Stimulated activated effector memory CD8-positive, alpha-beta T cell treated with anti-CD3 and anti-CD28 coated beads, Interleukin-12 subunit alpha, Interleukin-12 subunit beta, amount 100 ng/mL, for 72 hours (primary cell): ENCODE data around the gene STOML2.

Experiments
- ATAC-seq: fragments of 150-1000 bp; cut with Tn5 transposase; 2 replicates; pipeline ENCODE4 v1.10.0; 2021
- DNase-seq, 2 donors: peaks; one replicate each; pipeline ENCODE4 v3.0.0; 2021 to 2022; ENCODE audit warnings: low spot score in 2 of 2
- H3K27ac Mint-ChIP-seq: one replicate; pipeline ENCODE4 v1.8.0; 2022; ENCODE audit warnings: mild to moderate bottlenecking, mixed read lengths
- H3K36me3 Mint-ChIP-seq: one replicate; pipeline ENCODE4 v1.8.0; 2022; ENCODE audit warnings: mild to moderate bottlenecking, mixed read lengths
- H3K4me1 Mint-ChIP-seq: one replicate; pipeline ENCODE4 v1.8.0; 2022; ENCODE audit warnings: mixed read lengths
- H3K4me3 Mint-ChIP-seq: one replicate; pipeline ENCODE4 v1.8.0; 2022; ENCODE audit warnings: mild to moderate bottlenecking, mixed read lengths
- H3K9me3 Mint-ChIP-seq: one replicate; pipeline ENCODE4 v1.8.0; 2022; ENCODE audit warnings: mixed read lengths

Gene STOML2

DNA sequence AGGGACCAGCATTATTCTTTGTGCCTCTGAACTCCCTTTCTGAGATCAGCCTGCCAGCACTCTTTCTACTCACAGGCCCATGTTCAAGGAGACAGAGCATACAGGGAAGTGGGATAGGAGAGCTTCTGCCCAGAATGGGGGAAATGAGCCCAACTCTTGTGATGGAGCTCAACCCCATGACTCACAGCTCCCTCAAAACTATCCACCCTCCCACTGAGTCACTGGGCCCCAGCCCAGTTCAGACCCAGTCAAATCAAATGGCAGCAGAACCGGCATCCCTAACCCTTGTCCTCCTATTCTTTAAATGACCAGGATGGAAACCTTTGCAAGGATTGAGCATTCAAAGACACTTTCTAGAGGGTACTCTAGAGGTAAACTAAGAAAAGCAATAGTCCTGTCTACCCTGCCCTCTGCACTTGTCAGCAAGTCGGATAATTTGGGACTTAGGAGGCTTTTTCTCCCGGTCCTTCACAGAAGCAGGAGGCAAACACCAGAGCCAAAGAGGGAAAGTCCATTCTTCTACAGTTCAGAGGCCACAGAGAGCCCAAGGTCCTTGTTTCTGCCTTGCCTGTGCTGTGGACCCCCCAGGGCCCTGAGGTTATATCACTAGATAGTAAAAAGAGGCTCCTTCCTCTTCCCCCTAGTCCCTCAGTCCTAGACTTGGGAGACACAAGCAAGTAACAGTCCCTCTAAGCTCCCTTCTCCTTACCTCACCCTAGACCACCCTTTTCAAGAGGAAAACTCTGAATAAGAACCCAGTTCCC is 9.5 kb upstream of the STOML2 start:
- Mint-ChIP-seq H3K9me3 (no peaks in the 10 kb centered on the region), H3K4me1 (peaks cover 75% of the 10 kb centered on the region), H3K4me3 (peak overlapping the region; percentile 78), H3K27ac (peak overlapping the region; percentile 95), H3K36me3 (peaks cover 32% of the 10 kb centered on the region)
- ATAC-seq (no peak), DNase-seq (no peak)

GRCh38 chr9:35111001-35111933 is 8.3 kb upstream of the STOML2 start:
- Mint-ChIP-seq H3K4me1 (peaks cover 68% of the 10 kb centered on the region), H3K36me3 (peaks cover 37% of the 10 kb centered on the region), H3K9me3 (no peaks in the 10 kb centered on the region), H3K27ac (peak overlapping the region; percentile 95), H3K4me3 (peak overlapping the region; percentile 78)
- ATAC-seq, result peak; percentile 84
- DNase-seq, result peak; percentile 74 to 94

- Mint-ChIP-seq H3K9me3 (no peaks in the 10 kb centered on the region), H3K4me3 (peak overlapping the region; percentile 78), H3K4me1 (peaks cover 59% of the 10 kb centered on the region), H3K36me3 (peaks cover 39% of the 10 kb centered on the region), H3K27ac (peak overlapping the region; percentile 95)
- DNase-seq (no peak), ATAC-seq (no peak)
Measured at GRCh38 chr9:35110327-35110761, 7.4 kb upstream of the STOML2 start.

- peak overlapping the region; percentile 95 for H3K27ac Mint-ChIP-seq
- ATAC-seq (no peak), DNase-seq (no peak)
- H3K4me3 Mint-ChIP-seq, result no peak overlapping the region
- peaks cover 45% of the 10 kb centered on the region for H3K36me3 Mint-ChIP-seq
- H3K4me1 Mint-ChIP-seq, result peaks cover 46% of the 10 kb centered on the region
- no peaks in the 10 kb centered on the region for H3K9me3 Mint-ChIP-seq
Measured at GRCh38 chr9:35108946-35109575, 6.1 kb upstream of the STOML2 start.

DNA sequence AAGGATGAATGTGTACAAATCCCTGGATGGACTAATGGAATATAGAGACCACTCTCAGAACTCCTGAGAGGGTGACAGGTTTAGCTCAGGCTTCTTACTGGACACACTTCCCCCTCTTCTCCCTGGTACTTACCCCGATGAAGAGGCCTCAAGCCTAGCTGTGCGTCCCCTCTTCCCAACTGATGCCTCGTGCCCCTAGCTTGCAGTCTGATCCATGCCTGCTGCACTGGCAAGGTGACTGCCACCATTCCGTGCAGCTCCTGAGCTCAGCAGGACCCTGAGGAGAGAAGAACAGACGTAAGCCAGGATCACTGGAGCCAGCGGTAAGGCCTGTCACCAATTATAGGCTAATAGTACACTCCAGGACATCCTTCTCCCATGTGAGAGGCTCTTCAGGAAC is 5.5 kb upstream of the STOML2 start:
- Mint-ChIP-seq H3K9me3 (no peaks in the 10 kb centered on the region), H3K36me3 (peaks cover 46% of the 10 kb centered on the region), H3K27ac (no peak overlapping the region), H3K4me1 (peaks cover 44% of the 10 kb centered on the region), H3K4me3 (no peak overlapping the region)
- DNase-seq (no peak), ATAC-seq (no peak)

- H3K9me3 Mint-ChIP-seq, result no peaks in the 10 kb centered on the region
- no peak overlapping the region for H3K27ac Mint-ChIP-seq
- peaks cover 47% of the 10 kb centered on the region for H3K4me1 Mint-ChIP-seq
- H3K36me3 Mint-ChIP-seq, result peaks cover 54% of the 10 kb centered on the region
- DNase-seq (no peak), ATAC-seq (no peak)
- H3K4me3 Mint-ChIP-seq, result no peak overlapping the region
Measured at GRCh38 chr9:35107297-35108290, 4.7 kb upstream of the STOML2 start.

GRCh38 chr9:35106343-35106730 is 3.4 kb upstream of the STOML2 start:
- Mint-ChIP-seq H3K4me3 (no peak overlapping the region), H3K36me3 (peaks cover 46% of the 10 kb centered on the region), H3K4me1 (peaks cover 47% of the 10 kb centered on the region), H3K9me3 (no peaks in the 10 kb centered on the region), H3K27ac (no peak overlapping the region)
- no peak for ATAC-seq
- no peak for DNase-seq

DNA sequence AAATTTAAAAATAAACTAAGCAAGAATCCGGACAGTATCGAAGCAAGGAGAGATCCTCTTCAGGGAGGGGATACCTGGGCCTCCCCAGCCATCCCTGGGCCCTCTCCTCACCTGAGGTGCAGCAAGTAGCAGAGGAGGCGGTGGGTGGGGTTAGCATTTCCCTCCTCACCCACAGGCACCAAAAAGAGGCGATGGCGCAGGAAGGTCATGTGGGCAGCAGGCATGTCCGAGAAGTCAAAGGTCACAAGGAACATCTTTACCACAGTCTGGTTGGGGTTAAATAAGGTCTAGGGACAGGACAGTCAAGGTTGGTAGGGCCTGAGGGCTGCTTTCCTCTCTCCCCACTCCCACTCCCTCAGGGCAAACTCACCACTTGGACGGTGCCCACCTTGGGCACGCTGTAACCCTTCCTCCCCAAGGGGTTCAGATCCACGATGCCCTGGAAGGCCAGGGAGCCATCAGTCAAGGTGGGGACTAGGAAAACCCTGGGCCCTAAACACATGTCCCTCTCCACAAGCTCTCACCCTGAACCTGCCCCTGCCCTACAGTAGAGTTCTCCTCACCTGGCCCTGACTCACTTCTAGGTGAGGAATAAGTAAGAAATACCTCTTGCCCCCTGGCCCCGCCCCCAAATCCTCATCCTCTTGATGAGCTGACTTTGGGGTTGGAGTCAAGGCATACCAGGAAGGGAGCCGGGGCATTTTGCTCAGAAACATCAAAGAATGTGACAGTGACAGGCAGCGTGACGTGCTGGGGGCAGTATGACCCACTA is 2.8 kb upstream of the STOML2 start:
- DNase-seq (no peak), ATAC-seq (no peak)
- Mint-ChIP-seq H3K4me3 (no peak overlapping the region), H3K4me1 (peaks cover 47% of the 10 kb centered on the region), H3K36me3 (peaks cover 50% of the 10 kb centered on the region), H3K9me3 (no peaks in the 10 kb centered on the region), H3K27ac (no peak overlapping the region)

DNA sequence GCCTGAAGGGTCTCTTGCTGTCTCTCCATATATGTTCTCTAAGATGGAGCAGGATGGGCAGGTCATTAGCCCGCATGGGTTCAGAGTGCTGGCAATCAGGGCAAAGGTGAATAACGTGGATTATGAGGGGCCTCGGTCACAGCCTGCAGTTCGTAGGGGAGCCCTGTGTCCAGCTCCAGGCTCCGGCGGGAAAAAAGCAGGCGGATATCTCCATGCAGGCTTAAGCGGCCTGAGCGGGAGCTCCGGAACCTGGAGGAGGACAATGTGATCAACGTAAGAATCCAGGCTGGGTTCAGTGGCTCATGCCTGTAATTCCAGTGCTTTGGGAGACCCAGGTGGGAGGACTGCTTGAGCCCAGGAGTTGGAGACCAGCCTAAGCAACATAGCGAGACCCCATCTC is 2.2 kb upstream of the STOML2 start:
- DNase-seq, result no peak
- no peak overlapping the region for H3K4me3 Mint-ChIP-seq
- H3K27ac Mint-ChIP-seq, result no peak overlapping the region
- no peaks in the 10 kb centered on the region for H3K9me3 Mint-ChIP-seq
- no peak for ATAC-seq
- peaks cover 46% of the 10 kb centered on the region for H3K4me1 Mint-ChIP-seq
- H3K36me3 Mint-ChIP-seq, result peaks cover 57% of the 10 kb centered on the region

DNA sequence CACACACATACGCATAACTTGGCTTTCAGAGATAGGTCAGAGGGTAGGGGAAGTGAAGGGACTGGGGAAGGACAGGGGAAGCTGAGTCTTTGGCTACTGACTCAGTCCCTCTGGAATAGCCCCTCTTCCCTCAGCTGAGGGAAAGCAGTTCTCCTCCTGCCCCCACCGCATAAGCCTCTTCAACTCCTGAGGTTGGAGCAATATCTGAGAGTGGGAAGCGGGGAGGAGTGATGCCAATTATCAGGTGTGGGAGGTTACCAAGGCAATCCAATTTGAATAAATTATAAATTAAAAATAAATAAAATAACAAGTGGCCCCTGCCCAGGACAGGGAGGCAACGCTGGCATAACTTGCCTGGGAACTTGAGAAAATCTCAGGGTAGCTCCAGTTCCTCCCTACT is 1.7 kb upstream of the STOML2 start:
- no peaks in the 10 kb centered on the region for H3K9me3 Mint-ChIP-seq
- H3K36me3 Mint-ChIP-seq, result peaks cover 62% of the 10 kb centered on the region

GRCh38 chr9:35103660-35104191 is 795 bp upstream of the STOML2 start:
- Mint-ChIP-seq H3K36me3 (peaks cover 71% of the 10 kb centered on the region), H3K27ac (peak overlapping the region; percentile 98), H3K4me1 (peaks cover 41% of the 10 kb centered on the region), H3K4me3 (peak overlapping the region; percentile 95), H3K9me3 (no peaks in the 10 kb centered on the region)
- DNase-seq, result no peak
- no peak for ATAC-seq

More for the DNA sequence above, 1.7 kb upstream of the STOML2 start:
- no peak for DNase-seq
- Mint-ChIP-seq H3K4me3 (no peak overlapping the region), H3K27ac (peak overlapping the region; percentile 98), H3K4me1 (peaks cover 46% of the 10 kb centered on the region)
- ATAC-seq, result no peak

- Mint-ChIP-seq H3K4me1 (peaks cover 41% of the 10 kb centered on the region), H3K27ac (peak overlapping the region; percentile 98), H3K4me3 (peak overlapping the region; percentile 95), H3K9me3 (no peaks in the 10 kb centered on the region), H3K36me3 (peaks cover 71% of the 10 kb centered on the region)
- DNase-seq, result no peak
- ATAC-seq, result no peak
Measured at GRCh38 chr9:35102465-35102768, 514 bp downstream of the STOML2 start.

DNA sequence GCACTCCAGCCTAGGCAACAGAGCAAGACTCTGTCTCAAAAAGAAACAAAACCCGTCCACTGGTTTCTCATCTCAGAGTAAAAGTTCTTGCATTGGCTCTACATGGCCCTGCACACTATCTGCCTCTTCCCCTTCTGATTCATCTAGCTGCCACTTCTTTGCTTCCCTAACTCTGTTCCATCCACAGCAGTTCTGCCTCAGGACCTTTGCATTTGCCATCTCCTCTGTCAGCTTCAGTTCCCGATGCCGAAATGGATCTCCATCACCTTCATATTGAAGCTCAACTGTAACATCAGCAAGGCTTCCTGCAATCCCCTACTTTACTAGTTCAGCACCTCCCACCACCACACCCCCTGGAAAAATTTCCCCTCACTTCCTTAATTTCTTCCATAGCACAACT is 5.4 kb downstream of the STOML2 start:
- Mint-ChIP-seq H3K4me3 (no peak overlapping the region), H3K4me1 (peaks cover 59% of the 10 kb centered on the region), H3K9me3 (no peaks in the 10 kb centered on the region), H3K27ac (no peak overlapping the region), H3K36me3 (peaks cover 56% of the 10 kb centered on the region)
- no peak for ATAC-seq
- DNase-seq, result no peak
